ENCODE measurements around the gene TAF4. TPM values are rescaled to one million over a fixed set of nuclear protein-coding genes. Genes with fewer than 3 reads are reported as not detected.

TAF4 gene
- 6.5 and 8.0 TPM in 2 replicates for total RNA-seq

GRCh38 chr20:62065674-62066338, at the start of gene TAF4:
Gene TAF4, minus strand, starts transcription at chr20:62065881. Its CDS starts 71 bp downstream, at chr20:62065810.

Small RNA genes lying within 50 kb of the gene (small RNA-seq; reads per million reads assigned to genes)
- not detected for gene MIR3195

Other genes starting within 250 kb of the TAF4 start
- gene LSM14B, start 56.6 kb upstream of the TAF4 start, total RNA-seq, result 26.1 and 31.9 TPM in 2 replicates
- gene PSMA7, start 77.5 kb upstream of the TAF4 start, total RNA-seq, result 351 and 421 TPM in 2 replicates
- gene SS18L1, start 77.9 kb upstream of the TAF4 start, total RNA-seq, result 15.0 and 15.7 TPM in 2 replicates
- gene MTG2, start 117.1 kb upstream of the TAF4 start, total RNA-seq, result 14.7 and 19.1 TPM in 2 replicates
- gene HRH3, start 154.4 kb upstream of the TAF4 start, total RNA-seq, result not detected in 2 replicates
- gene OSBPL2, start 172.6 kb upstream of the TAF4 start, total RNA-seq, result 23.5 and 25.2 TPM in 2 replicates
- gene ADRM1, start 237.1 kb upstream of the TAF4 start, total RNA-seq, result 182 and 188 TPM in 2 replicates

Measured in vein endothelial cell (primary cell).